H9 (cell line): ENCODE results near the gene NFIX. TPM values are rescaled to one million over a fixed set of nuclear protein-coding genes. Genes with fewer than 3 reads are reported as not detected.

ENCODE experiments used
- DNase-seq: peaks from one replicate; pipeline ENCODE4 v3.0.0-alpha.2; 2017
- H2AFZ ChIP-seq: one replicate; pipeline ENCODE4 v1.6.1; 2013; ENCODE audit warnings: mild to moderate bottlenecking, low read length, control low read depth, moderate library complexity
- H2AK5ac ChIP-seq: 2 replicates; pipeline ENCODE4 v1.6.1; 2013; ENCODE audit warnings: low read length, control low read depth, mixed read lengths; ENCODE audit not compliant: insufficient read length
- H2BK120ac ChIP-seq: one replicate; pipeline ENCODE4 v1.6.1; 2013; ENCODE audit warnings: low read depth, mild to moderate bottlenecking, low read length, control low read depth, inconsistent platforms; ENCODE audit not compliant: poor library complexity, severe bottlenecking
- H2BK12ac ChIP-seq: 2 replicates; pipeline ENCODE4 v1.6.1; 2013; ENCODE audit warnings: low read length, control low read depth, mixed read lengths, low read depth; ENCODE audit not compliant: insufficient read length
- H2BK15ac ChIP-seq: 2 replicates; pipeline ENCODE4 v1.6.1; 2013; ENCODE audit warnings: low read depth, low read length, control low read depth
- H2BK20ac ChIP-seq: one replicate; pipeline ENCODE4 v1.6.1; 2013; ENCODE audit warnings: low read depth, mild to moderate bottlenecking, low read length, control low read depth, inconsistent platforms; ENCODE audit not compliant: poor library complexity, severe bottlenecking
- H2BK5ac ChIP-seq: 2 replicates; pipeline ENCODE4 v1.6.1; 2013; ENCODE audit warnings: low read length, control low read depth, mixed read lengths; ENCODE audit not compliant: insufficient read length
- H3K14ac ChIP-seq: 2 replicates; pipeline ENCODE4 v1.6.1; 2013; ENCODE audit warnings: low read length, control low read depth; ENCODE audit not compliant: insufficient read depth
- H3K18ac ChIP-seq: 2 replicates; pipeline ENCODE4 v1.6.1; 2013; ENCODE audit warnings: low read depth, mild to moderate bottlenecking, mixed read lengths, low read length, control low read depth; ENCODE audit not compliant: insufficient read length
- H3K23ac ChIP-seq: 2 replicates; pipeline ENCODE4 v1.6.1; 2013; ENCODE audit warnings: low read length, control low read depth, mixed read lengths, low read depth; ENCODE audit not compliant: insufficient read length
- H3K23me2 ChIP-seq: 2 replicates; pipeline ENCODE4 v1.6.1; 2013; ENCODE audit warnings: low read depth, mild to moderate bottlenecking, mixed read lengths, low read length, control low read depth; ENCODE audit not compliant: insufficient read length, poor library complexity, severe bottlenecking
- H3K27ac ChIP-seq: 2 replicates; pipeline ENCODE4 v1.5.1; 2013; ENCODE audit warnings: low read length, control low read depth, mixed read lengths, low read depth; ENCODE audit not compliant: insufficient read length
- H3K27me3 ChIP-seq: 2 replicates; pipeline ENCODE4 v1.6.1; 2013; ENCODE audit warnings: low read length, control low read depth, inconsistent platforms; ENCODE audit not compliant: insufficient read depth
- H3K4ac ChIP-seq: 2 replicates; pipeline ENCODE4 v1.6.1; 2013; ENCODE audit warnings: low read depth, mild to moderate bottlenecking, control low read depth, inconsistent platforms, low read length, moderate library complexity
- H3K4me1 ChIP-seq: 2 replicates; pipeline ENCODE4 v1.6.1; 2013; ENCODE audit warnings: low read length, control low read depth, inconsistent platforms; ENCODE audit not compliant: insufficient read depth
- H3K4me2 ChIP-seq: 2 replicates; pipeline ENCODE4 v1.6.1; 2013; ENCODE audit warnings: low read length, control low read depth, mixed read lengths; ENCODE audit not compliant: insufficient read length, insufficient read depth
- H3K56ac ChIP-seq: 2 replicates; pipeline ENCODE4 v1.6.1; 2013; ENCODE audit warnings: low read depth, mild to moderate bottlenecking, mixed read lengths, low read length, control low read depth; ENCODE audit not compliant: insufficient read length
- H3K79me1 ChIP-seq: 2 replicates; pipeline ENCODE4 v1.6.1; 2013; ENCODE audit warnings: low read depth, mild to moderate bottlenecking, moderate library complexity, low read length, control low read depth, inconsistent platforms; ENCODE audit not compliant: insufficient read depth, poor library complexity, severe bottlenecking
- H3K79me2 ChIP-seq: 2 replicates; pipeline ENCODE4 v1.6.1; 2013; ENCODE audit warnings: low read length, control low read depth, inconsistent platforms; ENCODE audit not compliant: insufficient read depth
- H3K9ac ChIP-seq: 2 replicates; pipeline ENCODE4 v1.6.1; 2013; ENCODE audit warnings: low read length, control low read depth, mixed read lengths; ENCODE audit not compliant: insufficient read length; ENCODE audit errors: extremely low read depth
- H3K9me3 ChIP-seq: one replicate; pipeline ENCODE4 v1.6.1; 2013; ENCODE audit warnings: low read depth, low read length, inconsistent platforms; ENCODE audit not compliant: control insufficient read depth
- H3T11ph ChIP-seq: one replicate; pipeline ENCODE4 v1.6.1; 2013; ENCODE audit warnings: mild to moderate bottlenecking, low read length, control low read depth, inconsistent platforms
- H4K20me1 ChIP-seq: one replicate; pipeline ENCODE4 v1.6.1; 2013; ENCODE audit not compliant: control insufficient read depth, insufficient read length, insufficient read depth
- H4K5ac ChIP-seq: 2 replicates; pipeline ENCODE4 v1.6.1; 2013; ENCODE audit warnings: low read depth, mild to moderate bottlenecking, mixed read lengths, low read length, control low read depth; ENCODE audit not compliant: insufficient read length
- H4K8ac ChIP-seq: replicated peaks from 2 replicates; pipeline ENCODE4 v1.6.1; 2013; ENCODE audit warnings: low read length, control low read depth, mixed read lengths, low read depth; ENCODE audit not compliant: insufficient read length
- H4K91ac ChIP-seq: 2 replicates; pipeline ENCODE4 v1.6.1; 2013; ENCODE audit warnings: low read depth, mild to moderate bottlenecking, moderate library complexity, mixed read lengths, low read length, control low read depth; ENCODE audit not compliant: insufficient read length
- H3K27ac Mint-ChIP-seq, 3 experiments: 2 replicates in 2 of 3; 3 replicates in 1 of 3; pipeline ENCODE4 v1.8.0; 2020 to 2021; ENCODE audit warnings: mixed read lengths in 3 of 3, mild to moderate bottlenecking in 1 of 3, moderate library complexity in 1 of 3
- H3K27me3 Mint-ChIP-seq: 2 replicates; pipeline ENCODE4 v1.8.0; 2021; ENCODE audit warnings: low read depth, mild to moderate bottlenecking, moderate library complexity, mixed read lengths
- H3K36me3 Mint-ChIP-seq, 3 experiments: 2 replicates in 2 of 3; 3 replicates in 1 of 3; pipeline ENCODE4 v1.8.0; 2020 to 2021; ENCODE audit warnings: low read depth in 3 of 3, mixed read lengths in 3 of 3; ENCODE audit not compliant: insufficient read depth in 1 of 3
- H3K4me1 Mint-ChIP-seq, 2 experiments: 2 replicates each; pipeline ENCODE4 v1.8.0; 2020; ENCODE audit warnings: mixed read lengths in 2 of 2
- H3K4me3 Mint-ChIP-seq, 2 experiments: 2 replicates in 1 of 2; 3 replicates in 1 of 2; pipeline ENCODE4 v1.8.0; 2020 to 2021; ENCODE audit warnings: mild to moderate bottlenecking in 2 of 2, mixed read lengths in 2 of 2, moderate library complexity in 1 of 2
- H3K9me3 Mint-ChIP-seq, 2 experiments: 2 replicates in 1 of 2; 3 replicates in 1 of 2; pipeline ENCODE4 v1.8.0; 2020; ENCODE audit warnings: mild to moderate bottlenecking in 2 of 2, mixed read lengths in 2 of 2, moderate library complexity in 1 of 2
- WGBS: extraction: QIAGEN DNeasy Blood & Tissue Kit; methylation state at CpG from one replicate; pipeline ENCODE4 v1.1.7; 2013; ENCODE audit warnings: missing lambda C conversion rate, low lambda C conversion rate, mixed read lengths; ENCODE audit not compliant: insufficient read length; ENCODE audit errors: extremely low coverage; 5-methylcytosine and 5-hydroxymethylcytosine counted together
- total RNA-seq: library from RNA; stranded (reverse); gene quantifications from 2 replicates; pipeline ENCODE4 v1.2.1, GENCODE V29; 2021
- TF ChIP-seq, protein P1 (sequence below): fragments of 200-600 bp; sonication (generic); conservative IDR thresholded peaks from 3 replicates; pipeline ENCODE4 v1.8.0; 2021; ENCODE audit warnings: antibody characterized with exemption, mild to moderate bottlenecking

Gene NFIX
- total RNA-seq, 1 experiment from 2014 or later = 0.31 TPM

DNA sequence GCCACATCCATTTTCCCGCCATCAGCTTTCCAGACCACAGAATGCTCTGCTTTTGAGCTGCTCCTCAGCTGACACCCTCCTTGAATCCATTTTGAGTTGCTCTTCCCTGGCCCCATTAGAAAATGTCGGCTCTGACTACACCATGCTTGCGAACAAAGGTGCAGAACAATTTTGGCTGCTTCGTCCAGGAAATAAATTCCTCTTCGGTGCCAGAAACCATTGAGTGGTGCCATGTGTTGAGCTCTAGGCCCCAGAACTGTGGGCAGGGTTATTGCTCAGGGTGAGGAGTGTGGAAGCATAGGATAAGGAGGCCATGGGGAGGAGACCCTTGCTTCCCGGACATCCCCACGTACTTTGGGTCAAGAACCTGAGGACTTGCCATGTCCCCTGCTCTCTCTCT is 52.1 kb downstream of the NFIX start:
- no peak for DNase-seq
- whole genome bisulfite sequencing = no CpG with 5 or more reads among the region's 7 CpGs
- no peak overlapping the region for H4K8ac ChIP-seq
- no peak overlapping the region for H2BK120ac ChIP-seq
- H3K27ac ChIP-seq = no peak overlapping the region
- no peaks in the 10 kb centered on the region; the same call in 1 of the 2 replicates for H3K4me1 ChIP-seq
- H2BK20ac ChIP-seq = no peak overlapping the region
- no peaks in the 10 kb centered on the region for H3K79me2 ChIP-seq
- H3K27ac Mint-ChIP-seq = no peak overlapping the region
- H3K4me2 ChIP-seq = no peak overlapping the region
- H4K91ac ChIP-seq = no peak overlapping the region
- no peak overlapping the region for H3K23ac ChIP-seq
- no peak overlapping the region for H2AFZ ChIP-seq
- no peaks in the 10 kb centered on the region for H4K20me1 ChIP-seq
- peaks cover 98% of the 10 kb centered on the region for H3K27me3 Mint-ChIP-seq
- no peak overlapping the region for H2AK5ac ChIP-seq
- H3K9ac ChIP-seq = no peak overlapping the region
- peaks cover 32% of the 10 kb centered on the region for H3K27me3 ChIP-seq
- no peaks in the 10 kb centered on the region for H3K79me1 ChIP-seq
- no peak overlapping the region for H2BK12ac ChIP-seq
- peaks cover 3% of the 10 kb centered on the region for H3K23me2 ChIP-seq
- H3K4me1 Mint-ChIP-seq = peaks cover 14 to 16% of the 10 kb centered on the region in 2 experiments
- no peak overlapping the region for H3K56ac ChIP-seq
- no peak overlapping the region for H3K4ac ChIP-seq
- no peak overlapping the region for H3K4me3 Mint-ChIP-seq
- H3K18ac ChIP-seq = no peak overlapping the region
- no peaks in the 10 kb centered on the region; a peak in 1 of 7 replicates for H3K36me3 Mint-ChIP-seq
- no peak overlapping the region for H3K14ac ChIP-seq
- no peak overlapping the region for H2BK5ac ChIP-seq
- no peak overlapping the region for H4K5ac ChIP-seq
- H3T11ph ChIP-seq = no peak overlapping the region
- no peak overlapping the region for H2BK15ac ChIP-seq
- H3K9me3 ChIP-seq = no peaks in the 10 kb centered on the region
- TF ChIP-seq, protein P1, sequence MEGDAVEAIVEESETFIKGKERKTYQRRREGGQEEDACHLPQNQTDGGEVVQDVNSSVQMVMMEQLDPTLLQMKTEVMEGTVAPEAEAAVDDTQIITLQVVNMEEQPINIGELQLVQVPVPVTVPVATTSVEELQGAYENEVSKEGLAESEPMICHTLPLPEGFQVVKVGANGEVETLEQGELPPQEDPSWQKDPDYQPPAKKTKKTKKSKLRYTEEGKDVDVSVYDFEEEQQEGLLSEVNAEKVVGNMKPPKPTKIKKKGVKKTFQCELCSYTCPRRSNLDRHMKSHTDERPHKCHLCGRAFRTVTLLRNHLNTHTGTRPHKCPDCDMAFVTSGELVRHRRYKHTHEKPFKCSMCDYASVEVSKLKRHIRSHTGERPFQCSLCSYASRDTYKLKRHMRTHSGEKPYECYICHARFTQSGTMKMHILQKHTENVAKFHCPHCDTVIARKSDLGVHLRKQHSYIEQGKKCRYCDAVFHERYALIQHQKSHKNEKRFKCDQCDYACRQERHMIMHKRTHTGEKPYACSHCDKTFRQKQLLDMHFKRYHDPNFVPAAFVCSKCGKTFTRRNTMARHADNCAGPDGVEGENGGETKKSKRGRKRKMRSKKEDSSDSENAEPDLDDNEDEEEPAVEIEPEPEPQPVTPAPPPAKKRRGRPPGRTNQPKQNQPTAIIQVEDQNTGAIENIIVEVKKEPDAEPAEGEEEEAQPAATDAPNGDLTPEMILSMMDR = no peak
- no peaks in the 10 kb centered on the region; a peak in 1 of 5 replicates for H3K9me3 Mint-ChIP-seq
